GM19328 (cell line): Measurements from ENCODE around the gene GNG2.
A peak's percentile ranks its signal among the peaks of the same experiment; 100 is the strongest.

Experiments used
- ATAC-seq: cut with Tn5 transposase; IDR thresholded peaks from one replicate; pipeline ENCODE4 v1.9.1; 2021; ENCODE audit warnings: mild to moderate bottlenecking, moderate library complexity; ENCODE audit not compliant: unreplicated experiment

GNG2 gene

DNA sequence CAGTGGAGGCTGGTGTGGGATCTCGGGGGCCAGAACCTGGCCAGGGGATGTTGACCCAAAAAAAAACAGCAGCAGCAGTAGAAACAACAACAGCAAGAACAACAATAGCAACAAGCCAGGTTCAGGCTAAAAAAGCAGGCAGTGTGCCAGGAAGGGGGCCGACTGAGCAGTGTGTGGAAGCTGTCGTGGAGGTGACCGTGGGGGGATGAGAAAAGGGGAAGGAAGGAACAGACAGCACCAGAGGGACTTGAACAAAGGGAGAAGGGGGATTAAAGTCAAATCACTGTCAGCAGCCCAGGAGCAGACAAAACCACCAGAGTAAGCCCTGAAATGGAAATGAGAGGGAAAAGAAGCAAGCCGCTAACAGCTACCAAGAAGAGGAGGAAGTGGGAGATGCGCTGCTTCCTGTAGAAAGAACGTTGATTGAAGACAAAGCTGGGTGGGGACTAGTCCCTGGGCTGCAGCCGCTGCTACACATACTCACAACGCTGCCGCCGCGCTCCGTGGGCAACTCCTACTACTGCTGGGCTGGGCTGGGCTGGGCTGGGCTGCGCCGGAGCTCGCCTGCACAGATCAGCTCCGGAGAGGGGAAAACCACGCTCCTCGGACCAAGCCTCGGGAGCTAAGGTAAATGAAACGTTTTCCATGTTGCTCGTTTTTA, at the start of gene GNG2:
TSS of gene GNG2 (plus strand) at position 449 of the 661 bp plus-strand sequence. CDS start 90,067 bp downstream, outside the sequence.
- ATAC-seq: peak; percentile 88

DNA sequence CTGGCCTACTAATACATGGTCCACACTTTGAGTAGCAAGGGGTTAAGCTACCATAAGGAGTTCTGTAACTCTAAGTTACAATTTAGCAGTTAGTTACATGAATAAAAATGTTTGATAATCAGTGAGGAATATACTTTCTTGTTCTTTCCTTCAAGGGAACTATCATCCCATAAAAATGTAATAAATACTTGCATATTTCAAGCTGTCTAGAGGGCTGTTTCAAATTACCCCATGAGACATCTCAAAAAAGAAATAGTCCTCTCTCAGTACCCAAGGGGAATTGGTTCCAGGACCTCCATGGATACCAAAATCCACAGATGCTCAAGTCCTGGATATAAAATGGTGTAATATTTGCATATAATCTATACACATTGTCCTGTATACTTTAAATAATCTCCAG, 48.7 kb upstream of the GNG2 start:
- ATAC-seq: no peak

DNA sequence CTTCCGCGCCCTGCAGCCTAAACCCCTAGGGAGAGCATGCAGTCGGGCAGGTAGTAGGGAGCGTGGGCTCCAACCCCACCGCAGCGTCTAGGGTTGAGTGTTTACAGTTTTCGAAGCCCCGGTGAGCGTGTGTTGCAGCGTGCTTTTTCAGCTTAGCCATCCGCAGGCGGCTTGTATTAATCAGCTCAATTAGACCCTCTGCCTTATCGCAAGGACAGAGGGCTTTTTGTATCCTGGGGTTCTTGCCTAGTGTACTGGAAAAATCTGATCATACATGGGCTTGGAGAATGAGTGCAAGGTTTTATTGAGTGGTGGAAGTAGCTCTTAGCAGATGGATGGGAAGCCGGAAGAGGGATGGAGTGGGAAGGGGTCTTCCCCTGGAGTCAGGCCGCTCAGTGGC, 44.4 kb upstream of the GNG2 start:
- ATAC-seq: no peak

DNA sequence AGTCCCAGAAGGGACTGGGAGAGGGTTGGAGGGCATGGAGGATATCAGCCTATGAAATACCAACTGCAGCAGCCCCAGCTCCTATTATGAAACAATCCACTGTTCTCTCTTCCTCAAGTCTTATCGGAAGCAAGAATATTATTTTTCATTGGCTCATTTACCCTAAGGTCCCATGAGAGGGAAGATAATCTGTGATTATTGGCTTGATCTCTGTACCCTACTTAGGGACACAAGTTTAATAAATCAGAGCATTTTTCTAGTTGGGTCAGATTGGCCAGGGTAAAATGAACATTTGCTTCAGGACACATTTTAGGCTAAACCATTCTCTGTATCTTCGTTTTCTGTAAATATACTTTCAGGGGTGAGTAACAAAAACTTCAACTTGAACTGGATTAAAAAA, 43.1 kb upstream of the GNG2 start:
- ATAC-seq: no peak

DNA sequence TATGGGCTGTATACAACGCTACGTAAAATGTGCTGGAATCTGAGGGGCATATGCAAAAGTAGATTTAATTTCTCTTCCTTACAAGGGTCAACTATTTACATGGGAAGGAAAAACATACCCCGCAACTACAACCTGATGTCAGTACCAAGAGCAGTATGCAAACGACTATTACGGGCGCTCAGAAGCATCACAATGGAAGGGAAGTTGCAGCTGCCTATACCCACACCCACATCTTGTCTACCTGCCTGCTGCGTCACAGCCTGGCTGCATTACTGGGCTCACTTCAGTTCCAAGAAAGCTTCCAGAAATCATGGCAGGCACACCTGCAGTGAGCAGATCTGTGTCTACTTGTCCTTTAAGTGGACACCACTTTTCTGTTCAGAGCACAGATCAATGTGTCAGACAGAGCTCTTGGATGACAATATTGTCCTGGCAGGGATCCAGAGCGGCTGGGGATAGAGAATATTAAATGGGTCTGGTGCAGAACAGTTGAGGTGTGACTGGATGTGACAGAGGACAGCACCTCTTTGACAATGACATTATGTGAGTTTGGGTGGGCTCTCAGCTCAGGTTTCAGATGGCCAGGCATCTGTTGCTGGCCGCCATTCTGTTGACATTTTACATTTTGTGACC, 41.5 kb upstream of the GNG2 start:
- no peak for ATAC-seq

DNA sequence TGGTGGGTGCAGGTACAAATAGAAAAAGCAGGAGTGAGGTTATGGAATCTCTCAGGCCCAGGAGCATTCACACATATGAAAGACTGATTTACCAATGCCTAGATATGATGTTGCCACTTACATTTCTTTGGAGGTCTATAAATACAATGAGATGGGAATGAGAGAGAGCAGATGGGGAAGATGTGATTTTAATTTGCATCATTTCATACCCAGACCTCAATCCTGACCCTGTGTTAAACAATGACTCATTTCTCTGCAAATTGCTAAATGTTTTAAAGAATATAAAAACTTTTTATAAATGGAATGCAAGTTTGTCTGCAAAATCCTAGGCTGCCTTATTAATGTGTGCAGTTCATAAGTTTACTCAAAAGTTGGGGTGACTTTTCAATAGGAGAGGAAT, 38.6 kb upstream of the GNG2 start:
- no peak for ATAC-seq

DNA sequence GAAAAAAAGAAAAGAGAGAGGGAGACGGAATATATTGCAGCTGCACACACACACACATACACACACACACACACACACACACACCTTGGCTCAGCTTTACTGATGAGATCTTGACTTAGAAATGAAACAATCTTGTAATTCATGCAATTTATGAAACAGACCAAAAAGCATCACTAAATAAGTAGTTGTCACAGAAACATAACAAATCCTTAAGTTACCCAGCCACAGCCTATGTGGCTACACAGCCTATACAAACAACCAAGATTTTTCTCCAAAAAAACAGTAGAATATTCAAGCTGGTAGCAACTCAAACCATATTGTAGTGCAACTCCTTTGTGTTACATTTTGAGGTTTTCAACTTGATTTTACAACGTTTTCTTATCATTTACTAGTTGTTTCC, 37.9 kb upstream of the GNG2 start:
- no peak for ATAC-seq

DNA sequence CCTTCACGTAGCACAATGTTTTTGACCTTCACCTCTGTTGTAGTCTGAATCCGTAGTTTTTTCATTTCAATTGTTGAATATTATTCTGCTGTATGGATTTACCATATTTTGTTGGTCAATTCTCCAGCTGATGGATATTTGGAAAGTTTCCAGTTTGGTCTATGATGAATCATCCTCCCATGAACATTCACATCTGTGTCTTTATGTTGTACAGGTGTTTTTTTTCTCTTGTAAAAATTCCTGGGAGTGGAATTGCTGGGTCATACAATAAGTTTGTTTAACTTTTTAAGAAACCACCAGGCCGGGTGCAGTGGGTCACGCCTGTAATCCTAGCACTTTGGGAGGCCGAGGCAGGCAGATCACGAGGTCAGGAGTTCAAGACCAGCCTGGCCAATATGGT, 36.7 kb upstream of the GNG2 start:
- ATAC-seq: no peak

DNA sequence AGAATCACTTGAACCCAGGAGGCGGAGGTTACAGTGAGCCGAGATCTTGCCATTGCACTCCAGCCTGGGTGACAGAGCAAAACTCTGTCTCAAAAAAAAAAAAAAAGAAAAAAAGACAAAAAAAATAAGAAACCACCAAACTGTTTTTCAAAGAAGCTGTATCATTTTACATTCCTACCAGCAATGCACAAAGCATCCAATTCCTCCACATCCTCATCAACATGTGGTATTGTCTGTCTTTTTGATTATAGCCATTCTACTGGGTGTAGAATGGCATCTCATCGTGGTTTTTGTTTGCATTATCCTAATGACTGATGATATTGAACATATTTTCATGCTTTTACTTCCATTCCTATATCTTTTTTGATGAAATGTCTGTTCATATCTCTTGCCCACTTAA, 36.2 kb upstream of the GNG2 start:
- ATAC-seq: no peak

DNA sequence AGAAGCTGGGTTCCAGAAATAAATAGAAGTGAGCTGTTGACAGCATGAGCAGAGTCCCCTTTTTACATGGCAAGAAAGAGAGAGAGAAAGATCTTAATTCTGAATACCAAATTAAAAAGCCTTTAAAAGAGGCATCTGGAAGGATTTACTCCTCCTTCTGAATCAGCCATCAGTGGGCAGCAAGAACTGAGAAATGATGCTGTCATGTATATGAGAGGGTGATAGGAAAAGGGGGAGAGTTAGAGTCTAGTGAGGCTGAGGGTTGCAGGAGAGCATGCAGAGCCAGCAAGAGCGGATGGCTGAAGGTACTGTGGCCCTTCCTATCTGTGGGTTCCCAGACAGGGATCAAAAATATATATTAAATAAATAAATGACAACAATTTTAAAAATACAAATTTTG, 34.5 kb upstream of the GNG2 start:
- ATAC-seq: no peak

DNA sequence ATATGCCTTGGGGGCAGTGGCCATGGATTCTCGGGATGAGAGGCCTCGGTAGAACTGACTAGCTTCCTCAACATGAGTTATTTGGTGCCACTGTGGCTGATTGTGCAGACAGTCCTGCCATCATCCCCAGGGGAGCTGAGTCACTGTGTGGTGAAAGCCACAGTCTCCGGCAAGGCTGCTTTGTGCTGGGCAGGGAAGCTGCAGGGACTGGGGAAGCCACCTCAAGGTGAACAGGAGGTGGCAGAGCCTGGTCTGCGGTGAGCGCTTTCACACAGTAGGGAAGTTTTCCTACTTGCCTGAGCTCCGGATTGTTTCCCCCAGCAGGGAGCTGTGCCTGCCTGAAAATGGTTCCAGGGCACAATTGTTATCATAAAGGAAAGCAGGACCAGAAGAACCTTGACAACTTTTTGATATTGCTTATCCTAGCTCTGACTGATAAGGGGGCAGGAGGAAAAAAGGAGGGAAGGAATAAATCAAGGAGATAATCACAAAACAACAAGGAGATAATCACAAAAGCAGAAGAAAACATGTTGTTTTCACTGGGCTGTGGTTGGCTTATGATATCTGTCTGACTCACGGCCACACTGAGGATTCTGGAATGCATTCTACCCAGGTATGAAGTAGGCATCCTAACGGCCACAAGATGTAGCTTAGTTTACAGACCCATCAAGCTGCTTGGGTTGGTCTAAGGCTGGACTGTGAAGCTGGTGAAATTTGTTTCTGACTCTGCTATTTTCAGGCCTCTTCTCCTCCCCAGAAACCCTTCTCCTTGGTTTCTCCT, 32.2 kb upstream of the GNG2 start:
- peak; percentile 67 for ATAC-seq

DNA sequence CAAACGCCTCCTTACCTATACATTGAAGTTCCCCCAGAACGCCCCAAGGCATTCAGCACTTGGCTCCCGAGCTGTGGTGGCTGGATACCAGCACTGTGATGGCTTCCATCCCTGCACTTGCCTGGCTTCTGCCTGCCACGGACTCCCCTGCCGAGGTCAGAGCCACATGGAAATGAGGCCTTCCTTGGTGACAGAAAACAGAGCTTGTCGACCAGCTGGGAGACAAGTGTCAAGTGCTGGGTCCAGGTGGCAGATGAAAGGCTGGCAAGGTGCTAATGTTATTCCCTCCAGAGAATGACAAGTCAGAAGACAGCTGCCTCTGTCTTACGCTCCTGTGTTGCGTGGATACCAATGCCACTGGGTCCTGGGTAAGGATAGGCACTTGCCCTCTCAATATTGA, 26.2 kb upstream of the GNG2 start:
- ATAC-seq: no peak

DNA sequence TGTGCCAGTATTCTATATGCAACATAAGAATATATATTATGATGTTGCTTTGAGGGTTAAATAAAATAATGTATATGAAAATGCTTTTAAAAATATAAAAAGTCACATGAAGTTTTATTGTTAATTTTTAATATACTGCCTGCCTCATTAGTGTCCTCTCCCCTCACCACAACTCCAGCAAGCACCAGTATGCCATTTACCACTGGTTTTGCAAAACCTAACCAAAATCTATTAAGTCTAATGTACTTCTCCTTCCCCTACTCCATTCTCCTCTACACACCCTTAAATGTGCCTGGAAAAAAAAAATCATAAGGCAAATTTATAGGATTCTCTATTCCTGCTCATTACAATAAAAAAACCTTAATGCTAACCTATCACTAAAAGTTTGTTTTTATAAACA, 24.0 kb upstream of the GNG2 start:
- ATAC-seq: no peak

DNA sequence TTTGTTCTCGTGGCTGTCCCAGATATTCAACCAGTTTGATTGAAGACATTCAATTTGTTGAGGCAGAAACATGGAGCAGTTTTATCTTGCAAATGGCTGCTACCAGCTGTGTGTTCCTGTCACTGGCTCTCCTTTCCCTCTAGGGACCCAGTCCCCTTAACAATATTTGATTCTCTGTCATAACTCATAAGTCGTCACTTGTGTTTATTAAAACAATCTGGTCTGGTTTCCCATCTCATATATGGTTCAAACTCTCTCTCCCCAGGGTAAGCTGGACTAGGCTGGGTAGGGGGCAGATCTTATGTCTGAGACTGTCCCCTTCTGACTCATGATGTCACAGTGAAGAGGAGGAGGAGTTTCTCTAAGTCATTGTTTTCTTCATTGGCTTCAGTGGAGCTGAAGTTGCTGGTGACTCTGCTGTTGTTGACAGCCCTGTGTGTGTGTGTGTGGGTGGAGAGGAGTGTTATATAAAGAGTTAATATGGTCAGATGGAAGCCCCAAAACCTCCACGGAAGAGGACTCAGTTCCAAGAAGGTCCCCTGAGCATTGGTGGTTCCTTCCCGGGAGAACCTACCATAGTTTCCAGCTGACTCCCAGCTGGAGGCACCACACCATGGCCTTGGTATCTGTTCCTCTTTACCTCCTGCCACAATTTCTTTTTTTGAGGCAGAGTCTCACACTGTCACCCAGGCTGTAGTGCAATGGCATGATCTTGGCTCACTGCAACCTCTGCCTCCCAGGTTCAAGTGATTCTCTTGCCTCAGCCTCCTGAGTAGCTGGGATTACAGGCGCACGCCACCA, 16.1 kb upstream of the GNG2 start:
- ATAC-seq: peak; percentile 42

DNA sequence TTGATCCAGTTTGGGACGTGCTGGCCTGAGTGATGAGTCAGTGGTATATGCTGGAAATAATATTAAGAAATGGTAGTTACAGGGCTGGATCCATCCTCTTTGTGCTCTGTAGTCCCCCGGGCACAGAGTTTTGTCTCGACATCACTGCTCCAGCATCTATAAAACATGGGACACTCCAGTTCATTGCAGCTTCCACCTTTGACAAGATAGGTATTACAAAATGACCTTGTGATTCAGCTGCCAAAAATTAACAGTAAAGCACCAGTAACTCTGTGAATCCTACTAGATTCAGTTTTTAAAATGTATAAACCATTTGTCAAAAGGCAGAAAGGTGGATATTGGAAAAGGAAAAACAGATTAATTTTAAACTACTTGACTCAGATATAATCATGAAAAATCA, 14.6 kb upstream of the GNG2 start:
- no peak for ATAC-seq

DNA sequence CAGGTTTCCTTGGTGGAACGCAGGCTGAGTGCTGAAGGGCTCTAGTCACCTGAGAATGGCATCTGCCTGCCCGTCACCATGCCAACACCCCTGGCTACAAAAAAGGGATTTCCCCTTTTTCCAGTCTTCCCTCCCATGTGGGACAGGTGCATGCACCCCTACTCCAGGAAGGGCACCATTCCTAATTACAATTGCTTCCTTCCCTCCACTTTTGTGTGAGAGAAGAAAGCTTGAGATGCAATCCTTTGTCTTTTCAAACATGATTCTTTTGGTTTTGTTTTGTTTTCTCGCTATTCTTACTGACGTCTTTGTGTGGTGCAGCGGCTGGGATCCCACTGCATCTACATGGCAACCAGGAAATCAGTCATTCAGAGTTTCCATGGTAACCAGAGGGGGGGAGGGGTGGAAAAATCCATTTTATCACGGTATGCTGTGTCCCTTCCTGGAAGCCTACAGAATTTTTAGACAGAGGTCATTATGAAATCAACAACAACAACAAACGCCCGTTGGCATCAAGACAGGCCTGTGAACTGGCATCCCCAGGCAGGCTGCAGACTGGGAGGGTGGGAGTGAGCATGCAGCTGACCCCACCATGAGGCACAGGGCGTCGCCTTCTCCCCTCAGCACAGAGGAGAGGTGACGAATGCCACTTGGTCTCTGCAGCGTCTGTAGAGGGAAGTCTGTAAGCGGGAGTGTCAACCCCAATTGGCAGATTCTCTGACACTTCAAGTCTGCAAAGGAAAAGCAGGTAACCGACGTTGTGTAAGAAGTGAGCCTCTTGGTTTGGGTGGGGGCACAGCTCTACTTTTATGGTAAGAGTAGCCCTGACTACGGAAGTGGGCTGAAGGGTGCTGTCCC, 13.6 kb upstream of the GNG2 start:
- ATAC-seq: peak; percentile 75

DNA sequence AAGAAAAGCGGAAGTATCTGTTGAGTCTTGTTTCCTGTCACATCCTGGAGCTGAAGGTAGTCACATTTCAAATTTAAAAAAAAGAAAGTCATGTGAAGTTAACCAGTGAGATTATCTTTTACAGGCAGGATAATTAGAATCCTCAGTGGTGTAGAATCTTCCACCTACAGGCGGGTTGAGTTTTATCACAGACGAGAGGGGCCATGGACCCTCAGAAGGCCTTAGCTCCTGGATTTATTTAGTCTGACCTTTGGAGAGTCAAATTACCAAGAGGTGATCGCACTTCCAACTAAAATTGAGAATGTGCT, 13.0 kb upstream of the GNG2 start:
- ATAC-seq: no peak

DNA sequence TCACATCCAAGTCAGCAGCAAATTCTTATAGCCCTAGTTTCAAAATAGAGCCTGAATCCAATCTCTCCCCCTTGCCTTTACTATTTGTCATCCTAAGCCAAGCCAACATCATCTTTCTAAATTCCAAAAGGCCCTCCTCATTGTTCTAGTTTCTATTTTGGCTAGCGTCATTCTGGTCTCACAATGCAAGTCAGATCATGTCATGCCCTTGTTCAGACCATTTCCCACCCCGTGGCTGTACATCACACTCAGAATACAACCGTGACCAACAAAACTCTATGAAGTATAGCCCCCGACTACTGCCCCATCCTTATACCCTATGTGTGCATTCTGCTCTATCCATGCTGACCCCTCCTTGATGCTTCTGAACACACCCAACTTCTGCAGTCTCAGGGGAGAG, 12.3 kb upstream of the GNG2 start:
- no peak for ATAC-seq

DNA sequence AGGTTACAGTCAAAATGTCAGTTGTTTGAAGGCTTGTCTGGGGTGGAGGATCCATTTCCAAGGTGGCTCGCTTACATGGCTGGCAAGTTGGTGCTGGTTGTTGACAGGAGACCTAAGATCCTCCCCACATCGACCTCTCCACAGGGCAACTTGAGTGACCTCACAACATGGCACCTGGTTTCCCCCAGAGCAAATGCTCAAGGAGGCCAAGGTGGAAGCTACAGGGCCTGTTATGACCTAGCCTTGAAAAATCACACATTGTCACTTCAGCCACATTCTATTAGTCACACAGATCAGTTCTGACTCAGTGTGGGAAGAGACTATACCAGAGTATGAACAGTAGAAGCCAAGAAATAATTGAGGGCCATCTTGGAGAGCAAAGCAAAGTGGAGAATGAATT, 11.3 kb upstream of the GNG2 start:
- ATAC-seq: no peak

DNA sequence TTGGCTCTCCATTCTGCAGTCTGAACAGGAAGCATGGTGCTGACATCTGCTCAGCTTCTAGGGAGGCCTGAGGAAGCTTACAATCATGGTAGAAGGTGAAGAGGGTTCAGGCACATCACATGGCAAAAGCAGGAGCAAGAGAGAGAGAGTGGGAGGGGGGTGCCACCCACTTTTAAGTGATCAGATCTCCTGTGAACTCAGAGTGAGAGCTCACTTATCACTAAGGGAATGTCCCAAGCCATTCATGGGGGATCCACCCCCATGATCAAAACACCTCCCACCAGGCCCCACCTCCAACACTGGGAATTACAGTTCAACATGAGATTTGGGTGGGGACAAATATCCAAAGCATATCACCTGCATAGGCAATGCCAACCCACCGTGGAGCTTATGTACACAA, 9.8 kb upstream of the GNG2 start:
- no peak for ATAC-seq

DNA sequence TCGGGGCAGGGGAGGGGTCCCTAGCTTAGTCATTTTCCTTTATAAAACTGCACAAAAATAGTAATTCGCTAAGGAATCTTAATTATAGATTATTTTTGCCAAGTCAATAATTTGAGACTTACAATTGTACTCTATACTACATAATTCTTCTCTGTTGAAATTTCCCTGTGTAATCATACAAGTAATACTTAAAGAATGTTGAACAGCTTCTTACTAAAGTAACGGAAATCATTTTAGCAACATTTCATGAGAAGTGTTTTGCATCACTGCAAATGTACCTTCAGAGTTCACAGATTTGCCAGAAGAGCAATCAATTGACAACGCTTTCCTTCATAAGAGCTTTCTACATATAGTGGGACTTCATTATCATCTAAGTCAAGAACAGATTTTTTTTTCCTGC, 7.9 kb upstream of the GNG2 start:
- ATAC-seq: no peak
